Neural cell (in vitro differentiated cells): Measurements from ENCODE around the gene UBE2O. TPM values are rescaled to one million over a fixed set of nuclear protein-coding genes. Genes with fewer than 3 reads are reported as not detected.

ENCODE experiments used
- H2AFZ ChIP-seq: fragments of 200-600, 300-800 bp; sonication (generic), shearing (Covaris generic); 2 replicates; pipeline ENCODE4 v1.6.0; 2014; ENCODE audit warnings: low read depth, mild to moderate bottlenecking, antibody characterized with exemption, low read length, moderate library complexity
- H3F3A ChIP-seq: fragments of 200-600 bp; shearing (Covaris generic); 2 replicates; pipeline ENCODE4 v1.6.1; 2016; ENCODE audit warnings: mild to moderate bottlenecking, moderate library complexity, mixed read lengths, antibody characterized with exemption, low read length; ENCODE audit not compliant: insufficient read depth, poor library complexity, severe bottlenecking
- H3K27ac ChIP-seq: fragments of 200-600, 300-800 bp; sonication (generic), shearing (Covaris generic); 2 replicates; pipeline ENCODE4 v1.5.1; 2014; ENCODE audit warnings: mild to moderate bottlenecking, low read length, moderate library complexity
- H3K27me3 ChIP-seq: fragments of 300-800, 200-600 bp; sonication (generic), shearing (Covaris generic); 2 replicates; pipeline ENCODE4 v1.6.0; 2014; ENCODE audit warnings: mild to moderate bottlenecking, low read depth, low read length, moderate library complexity; ENCODE audit not compliant: insufficient read depth
- H3K36me3 ChIP-seq: fragments of 300-800, 200-600 bp; sonication (generic), shearing (Covaris generic); 2 replicates; pipeline ENCODE4 v1.5.1; 2014; ENCODE audit warnings: mild to moderate bottlenecking, antibody characterized with exemption, low read length, moderate library complexity; ENCODE audit not compliant: insufficient read depth
- H3K4me2 ChIP-seq: fragments of 300-800, 200-600 bp; sonication (generic), shearing (Covaris generic); 2 replicates; pipeline ENCODE4 v1.6.0; 2014; ENCODE audit warnings: mild to moderate bottlenecking, low read length
- H3K4me3 ChIP-seq: fragments of 300-800, 200-600 bp; sonication (generic), shearing (Covaris generic); 2 replicates; pipeline ENCODE4 v1.5.1; 2014; ENCODE audit warnings: mild to moderate bottlenecking, low read length, moderate library complexity
- H3K79me2 ChIP-seq: fragments of 200-600 bp; shearing (Covaris generic); replicated peaks from 2 replicates; pipeline ENCODE4 v1.6.0; 2014; ENCODE audit warnings: mild to moderate bottlenecking, low read length, moderate library complexity; ENCODE audit not compliant: insufficient read depth
- H3K9ac ChIP-seq: fragments of 300-800, 200-600 bp; sonication (generic), shearing (Covaris generic); 2 replicates; pipeline ENCODE4 v1.6.1; 2016; ENCODE audit warnings: mild to moderate bottlenecking, low read length, mixed read lengths
- H3K9me2 ChIP-seq: fragments of 200-600 bp; shearing (Covaris generic); 2 replicates; pipeline ENCODE4 v1.6.1; 2016; ENCODE audit warnings: mild to moderate bottlenecking, low read length, mixed read lengths; ENCODE audit not compliant: insufficient read depth
- H3K9me3 ChIP-seq: fragments of 200-600, 300-800 bp; sonication (generic), shearing (Covaris generic); 2 replicates; pipeline ENCODE4 v1.6.1; 2016; ENCODE audit warnings: mild to moderate bottlenecking, mixed run types, low read length, moderate library complexity, mixed read lengths
- H4K20me1 ChIP-seq: fragments of 200-600 bp; shearing (Covaris generic); 2 replicates; pipeline ENCODE4 v1.6.1; 2016; ENCODE audit warnings: mild to moderate bottlenecking, mixed run types; ENCODE audit not compliant: insufficient read depth
- CTCF ChIP-seq: fragments of 450-650 bp; IDR thresholded peaks from 2 replicates; pipeline ENCODE4 v1.5.1; 2014; ENCODE audit warnings: antibody characterized with exemption, mild to moderate bottlenecking, moderate library complexity; ENCODE audit not compliant: poor library complexity, severe bottlenecking
- EP300 ChIP-seq: fragments of 450-650 bp; conservative IDR thresholded peaks from 2 replicates; pipeline ENCODE4 v1.6.1; 2014; ENCODE audit warnings: antibody characterized with exemption, mild to moderate bottlenecking, moderate library complexity; ENCODE audit not compliant: poor library complexity, severe bottlenecking
- EZH2 ChIP-seq: fragments of 200-600, 300-800 bp; shearing (Covaris generic), sonication (generic); IDR thresholded peaks from 2 replicates; pipeline ENCODE4 v1.6.1; 2014; ENCODE audit warnings: antibody characterized with exemption, low read length, borderline replicate concordance, mild to moderate bottlenecking; ENCODE audit not compliant: insufficient read depth, poor library complexity, severe bottlenecking
- MXI1 ChIP-seq: fragments of 450-650 bp; conservative IDR thresholded peaks from 2 replicates; pipeline ENCODE4 v1.6.1; 2014; ENCODE audit warnings: antibody characterized with exemption, mild to moderate bottlenecking; ENCODE audit not compliant: poor library complexity, severe bottlenecking
- POLR2AphosphoS5 ChIP-seq: IDR thresholded peaks from 2 replicates; pipeline ENCODE4 v1.6.1; 2012
- RAD21 ChIP-seq: fragments of 450-650 bp; conservative IDR thresholded peaks from 2 replicates; pipeline ENCODE4 v1.6.1; 2014; ENCODE audit warnings: antibody characterized with exemption, mild to moderate bottlenecking, moderate library complexity
- REST ChIP-seq: IDR thresholded peaks from 2 replicates; pipeline ENCODE4 v1.6.1; 2012; ENCODE audit warnings: borderline replicate concordance
- SMC3 ChIP-seq: fragments of 450-650 bp; conservative IDR thresholded peaks from 2 replicates; pipeline ENCODE4 v1.6.1; 2014; ENCODE audit warnings: antibody characterized with exemption, mild to moderate bottlenecking, moderate library complexity; ENCODE audit not compliant: poor library complexity
- TAF1 ChIP-seq: IDR thresholded peaks from 2 replicates; pipeline ENCODE4 v1.6.1; 2012; ENCODE audit warnings: low read depth
- polyA plus RNA-seq: library from polyadenylated mRNA; depleted of rRNA; stranded (reverse); fragments of >200 nt; gene quantifications from 2 replicates; pipeline ENCODE4 v1.2.3, GENCODE V29; 2014

The UBE2O gene
- polyA plus RNA-seq, 1 donor from 2014 or later: 28.0 TPM

- peaks cover 76% of the 10 kb centered on the region for H3K79me2 ChIP-seq
- H3K27ac ChIP-seq: no peak overlapping the region
- no peaks in the 10 kb centered on the region for H3K36me3 ChIP-seq
These were observed 17.2 kb downstream of the UBE2O start for GRCh38 chr17:76435751-76436150.

GRCh38 chr17:76434870-76435269, 18.1 kb downstream of the UBE2O start:
- Histone ChIP-seq H3K4me3 (no peak overlapping the region), H4K20me1 (no peaks in the 10 kb centered on the region), H3K79me2 (peaks cover 75% of the 10 kb centered on the region), H3K9me3 (no peaks in the 10 kb centered on the region), H3F3A (no peaks in the 10 kb centered on the region), H3K27ac (no peak overlapping the region), H3K9ac (no peak overlapping the region), H2AFZ (no peak overlapping the region), H3K27me3 (no peaks in the 10 kb centered on the region), H3K9me2 (no peaks in the 10 kb centered on the region), H3K4me2 (no peak overlapping the region), H3K36me3 (no peaks in the 10 kb centered on the region)
- no peak for TF ChIP-seq RAD21
- TF ChIP-seq TAF1: no peak

More at GRCh38 chr17:76435751-76436150, 17.2 kb downstream of the UBE2O start:
- Histone ChIP-seq H3K4me3 (no peak overlapping the region), H3K9ac (no peak overlapping the region), H3K9me2 (no peaks in the 10 kb centered on the region), H3F3A (no peaks in the 10 kb centered on the region), H2AFZ (no peak overlapping the region), H3K4me2 (no peak overlapping the region), H4K20me1 (no peaks in the 10 kb centered on the region), H3K9me3 (no peaks in the 10 kb centered on the region), H3K27me3 (no peaks in the 10 kb centered on the region)
- TF ChIP-seq CTCF: no peak
- no peak for TF ChIP-seq POLR2AphosphoS5
- TF ChIP-seq EP300: no peak
- no peak for TF ChIP-seq RAD21
- no peak for TF ChIP-seq MXI1
- no peak for TF ChIP-seq REST
- TF ChIP-seq EZH2: no peak
- no peak for TF ChIP-seq SMC3
- no peak for TF ChIP-seq TAF1

- Histone ChIP-seq H3K27me3 (no peaks in the 10 kb centered on the region), H3K9me2 (no peaks in the 10 kb centered on the region), H2AFZ (no peak overlapping the region), H3K9ac (no peak overlapping the region), H3K79me2 (peaks cover 64% of the 10 kb centered on the region), H3K27ac (no peak overlapping the region), H4K20me1 (no peaks in the 10 kb centered on the region), H3K4me2 (no peak overlapping the region), H3F3A (no peaks in the 10 kb centered on the region), H3K4me3 (no peak overlapping the region), H3K36me3 (no peaks in the 10 kb centered on the region), H3K9me3 (no peaks in the 10 kb centered on the region)
- no peak for TF ChIP-seq MXI1
- TF ChIP-seq TAF1: no peak
- TF ChIP-seq EP300: no peak
- TF ChIP-seq SMC3: no peak
- no peak for TF ChIP-seq EZH2
- TF ChIP-seq CTCF: no peak
- no peak for TF ChIP-seq POLR2AphosphoS5
- TF ChIP-seq REST: no peak
- no peak for TF ChIP-seq RAD21
These were observed 19.3 kb downstream of the UBE2O start for GRCh38 chr17:76433693-76434092.
